ENCODE data around the gene THAP8. TPM values are rescaled to one million over a fixed set of nuclear protein-coding genes. Genes with fewer than 3 reads are reported as not detected.

Gene THAP8
- total and polyA plus RNA-seq, 2 donors (not counting 3 experiments of a cell fraction or from before 2014, with no cell fraction given): 2.9 to 6.6 TPM

- ChIA-PET POLR2A (no interaction called here), CTCF (no interaction called here)
- H3K27ac ChIP-seq (ENCODE audit: insufficient read depth, low read depth, low read length): no peak overlapping the region
- H3K9me1 ChIP-seq (replicated peaks; ENCODE audit: control insufficient read depth, extremely low read depth, insufficient read depth, low read length): no peaks in the 10 kb centered on the region
- no peaks in the 10 kb centered on the region for H3K4me1 ChIP-seq (ENCODE audit: control insufficient read depth, extremely low read depth, insufficient read depth, low read length)
- H3K9ac ChIP-seq (replicated peaks; ENCODE audit: extremely low read depth, insufficient read depth, low read length): no peak overlapping the region
- DNase-seq (ENCODE audit: low read depth, low spot score) (no peak), FAIRE-seq (no peak)
- H3K9me3 ChIP-seq (replicated peaks; ENCODE audit: control insufficient read depth, insufficient read depth, low read length): no peaks in the 10 kb centered on the region
- BruUV-seq (replicated peaks): no TSS peak
- no peaks in the 10 kb centered on the region for H3K27me3 ChIP-seq (ENCODE audit: control insufficient read depth in 2 of 2, insufficient read depth in 2 of 2, low read length in 2 of 2)
- H4K20me1 ChIP-seq (replicated peaks; ENCODE audit: control insufficient read depth, extremely low read depth, insufficient read depth, low read length): no peaks in the 10 kb centered on the region
- H3K36me3 ChIP-seq (ENCODE audit: control insufficient read depth in 2 of 2, extremely low read depth in 1 of 2, insufficient read depth in 2 of 2, low read length in 2 of 2): peaks cover 0 to 2% of the 10 kb centered on the region in 2 experiments
- no peak overlapping the region for H3K4me2 ChIP-seq (ENCODE audit: insufficient read depth, low read length)
- TF ChIP-seq JUN (IDR thresholded peaks at IDR 0.05; ENCODE audit: borderline replicate concordance, insufficient read depth, insufficient read length, low read depth) (no peak), POLR2A (IDR thresholded peaks at IDR 0.05; ENCODE audit: low read depth, low read length) (no peak), POLR2AphosphoS5 (IDR thresholded peaks at IDR 0.05; ENCODE audit: insufficient read depth, low read depth, low read length) (no peak), GATA2 (IDR thresholded peaks at IDR 0.05; ENCODE audit: insufficient read depth, insufficient read length, low read depth, low read length) (no peak), MYC (IDR thresholded peaks at IDR 0.05; ENCODE audit: low read depth, low read length) (no peak), FOS (IDR thresholded peaks at IDR 0.05; ENCODE audit: borderline replicate concordance, insufficient read depth, low read length) (no peak)
- TF ChIP-seq, protein P1, sequence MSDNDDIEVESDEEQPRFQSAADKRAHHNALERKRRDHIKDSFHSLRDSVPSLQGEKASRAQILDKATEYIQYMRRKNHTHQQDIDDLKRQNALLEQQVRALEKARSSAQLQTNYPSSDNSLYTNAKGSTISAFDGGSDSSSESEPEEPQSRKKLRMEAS (IDR thresholded peaks at IDR 0.05; ENCODE audit: insufficient read depth, insufficient read length): no peak
- H3K79me2 ChIP-seq (ENCODE audit: control insufficient read depth, insufficient read depth, low read length): no peaks in the 10 kb centered on the region
- intact Hi-C loops (cut with micrococcal nuclease) (no loop called here), dilution Hi-C loops (cut with MboI; ENCODE audit: extremely low pct_ligation_motif_present, low sequenced_read_pairs) (no loop called here)
- H2AFZ ChIP-seq (ENCODE audit: low read depth, low read length): no peak overlapping the region
- no peak overlapping the region for H3K4me3 ChIP-seq (replicated peaks in 1 of 3; ENCODE audit: insufficient read depth in 1 of 3, low read depth in 1 of 3, low read length in 3 of 3)
Measured at GRCh38 chr19:36003284-36003683, 50.8 kb downstream of the THAP8 start.

- H3K9me3 ChIP-seq (replicated peaks; ENCODE audit: control insufficient read depth, insufficient read depth, low read length): no peaks in the 10 kb centered on the region
- peaks cover 0 to 2% of the 10 kb centered on the region in 2 experiments for H3K36me3 ChIP-seq (ENCODE audit: control insufficient read depth in 2 of 2, extremely low read depth in 1 of 2, insufficient read depth in 2 of 2, low read length in 2 of 2)
- intact Hi-C loops (cut with micrococcal nuclease): no loop called here
- H3K27me3 ChIP-seq (ENCODE audit: control insufficient read depth in 2 of 2, insufficient read depth in 2 of 2, low read length in 2 of 2): no peaks in the 10 kb centered on the region
- FAIRE-seq (no peak), DNase-seq (ENCODE audit: low read depth, low spot score) (no peak)
- no peak overlapping the region for H2AFZ ChIP-seq (ENCODE audit: low read depth, low read length)
- H3K4me2 ChIP-seq (ENCODE audit: insufficient read depth, low read length): no peak overlapping the region
- H3K79me2 ChIP-seq (ENCODE audit: control insufficient read depth, insufficient read depth, low read length): no peaks in the 10 kb centered on the region
- no peaks in the 10 kb centered on the region for H3K4me1 ChIP-seq (ENCODE audit: control insufficient read depth, extremely low read depth, insufficient read depth, low read length)
- ChIA-PET POLR2A (interaction anchor here (0.6 kb wide), 1 partner anchor 418 kb away, joined by 5 read pairs; no protein-coding TSS in a partner anchor), CTCF (interaction anchor here (1.6 kb wide), 1 partner anchor 10 kb away, joined by 3 read pairs; no protein-coding TSS in a partner anchor)
- no peak overlapping the region for H3K9ac ChIP-seq (replicated peaks; ENCODE audit: extremely low read depth, insufficient read depth, low read length)
- H3K4me3 ChIP-seq (replicated peaks in 1 of 3; ENCODE audit: insufficient read depth in 1 of 3, low read depth in 1 of 3, low read length in 3 of 3): no peak overlapping the region
- no peak overlapping the region for H3K27ac ChIP-seq (ENCODE audit: insufficient read depth, low read depth, low read length)
- no peaks in the 10 kb centered on the region for H4K20me1 ChIP-seq (replicated peaks; ENCODE audit: control insufficient read depth, extremely low read depth, insufficient read depth, low read length)
- TF ChIP-seq MYC (IDR thresholded peaks at IDR 0.05; ENCODE audit: low read depth, low read length) (no peak), FOS (IDR thresholded peaks at IDR 0.05; ENCODE audit: borderline replicate concordance, insufficient read depth, low read length) (no peak), GATA2 (IDR thresholded peaks at IDR 0.05; ENCODE audit: insufficient read depth, insufficient read length, low read depth, low read length) (no peak), EZH2 (IDR thresholded peaks at IDR 0.05; ENCODE audit: borderline replicate concordance, low read depth, low read length, severe bottlenecking) (no peak), JUN (IDR thresholded peaks at IDR 0.05; ENCODE audit: borderline replicate concordance, insufficient read depth, insufficient read length, low read depth) (no peak), POLR2AphosphoS5 (IDR thresholded peaks at IDR 0.05; ENCODE audit: insufficient read depth, low read depth, low read length) (no peak), POLR2A (IDR thresholded peaks at IDR 0.05; ENCODE audit: low read depth, low read length) (no peak)
- TF ChIP-seq, protein P1 (IDR thresholded peaks at IDR 0.05; ENCODE audit: insufficient read depth, insufficient read length): no peak
- TF ChIP-seq, protein P2, sequence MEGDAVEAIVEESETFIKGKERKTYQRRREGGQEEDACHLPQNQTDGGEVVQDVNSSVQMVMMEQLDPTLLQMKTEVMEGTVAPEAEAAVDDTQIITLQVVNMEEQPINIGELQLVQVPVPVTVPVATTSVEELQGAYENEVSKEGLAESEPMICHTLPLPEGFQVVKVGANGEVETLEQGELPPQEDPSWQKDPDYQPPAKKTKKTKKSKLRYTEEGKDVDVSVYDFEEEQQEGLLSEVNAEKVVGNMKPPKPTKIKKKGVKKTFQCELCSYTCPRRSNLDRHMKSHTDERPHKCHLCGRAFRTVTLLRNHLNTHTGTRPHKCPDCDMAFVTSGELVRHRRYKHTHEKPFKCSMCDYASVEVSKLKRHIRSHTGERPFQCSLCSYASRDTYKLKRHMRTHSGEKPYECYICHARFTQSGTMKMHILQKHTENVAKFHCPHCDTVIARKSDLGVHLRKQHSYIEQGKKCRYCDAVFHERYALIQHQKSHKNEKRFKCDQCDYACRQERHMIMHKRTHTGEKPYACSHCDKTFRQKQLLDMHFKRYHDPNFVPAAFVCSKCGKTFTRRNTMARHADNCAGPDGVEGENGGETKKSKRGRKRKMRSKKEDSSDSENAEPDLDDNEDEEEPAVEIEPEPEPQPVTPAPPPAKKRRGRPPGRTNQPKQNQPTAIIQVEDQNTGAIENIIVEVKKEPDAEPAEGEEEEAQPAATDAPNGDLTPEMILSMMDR (IDR thresholded peaks at IDR 0.05; ENCODE audit: extremely low read depth in 1 of 2, insufficient read depth in 1 of 2, low read depth in 1 of 2, low read length in 2 of 2): no peak
- no TSS peak for BruUV-seq (replicated peaks)
- H3K9me1 ChIP-seq (replicated peaks; ENCODE audit: control insufficient read depth, extremely low read depth, insufficient read depth, low read length): no peaks in the 10 kb centered on the region
- dilution Hi-C loops (cut with MboI; ENCODE audit: extremely low pct_ligation_motif_present, low sequenced_read_pairs): no loop called here
Measured at GRCh38 chr19:36001605-36002004, 52.5 kb downstream of the THAP8 start.
